H1 (cell line): ENCODE data around the gene PSPN. TPM values are rescaled to one million over a fixed set of nuclear protein-coding genes. Genes with fewer than 3 reads are reported as not detected.
A peak's percentile ranks its signal among the peaks of the same experiment; 100 is the strongest.

Source experiments
- CTCF ChIA-PET: fragments of 300-600 bp; sonication (Branson Sonifier 250); formaldehyde crosslinking; loops from one replicate; lab custom pipeline; 2021; ENCODE audit not compliant: partially characterized antibody; lab: Charles Lee
- POLR2A ChIA-PET: fragments of 300-600 bp; sonication (Branson Sonifier 250); formaldehyde crosslinking; loops from one replicate; lab custom pipeline; 2021; ENCODE audit warnings: inconsistent platforms; ENCODE audit not compliant: partially characterized antibody; lab: Charles Lee
- DNase-seq, 2 experiments: peaks; one replicate each; pipeline versions ENCODE4 v3.0.0 to v3.0.0-alpha.2; 2010 to 2022; ENCODE audit warnings: low spot score in 2 of 2, low read depth in 1 of 2, mixed read lengths in 1 of 2
- FAIRE-seq: peaks from 2 replicates; lab custom pipeline; 2011; peaks lifted over from hg19 to GRCh38; lab: Jason Lieb, UNC
- H2AFZ ChIP-seq: 2 replicates; pipeline ENCODE4 v1.8.1; 2012; ENCODE audit warnings: low read length, inconsistent platforms
- H2AK5ac ChIP-seq: 2 replicates; pipeline ENCODE4 v1.6.1; 2013; ENCODE audit warnings: low read depth, low read length
- H2BK120ac ChIP-seq: replicated peaks from 2 replicates; pipeline ENCODE3; 2013; ENCODE audit warnings: low read depth, low read length, inconsistent platforms
- H2BK12ac ChIP-seq: 2 replicates; pipeline ENCODE4 v1.6.1; 2013; ENCODE audit warnings: low read depth, low read length
- H2BK15ac ChIP-seq: 2 replicates; pipeline ENCODE4 v1.6.1; 2013; ENCODE audit warnings: low read length
- H2BK20ac ChIP-seq: 2 replicates; pipeline ENCODE4 v1.6.1; 2013; ENCODE audit warnings: low read length
- H2BK5ac ChIP-seq: 2 replicates; pipeline ENCODE4 v1.6.1; 2013; ENCODE audit warnings: low read depth, low read length
- H3K14ac ChIP-seq: 2 replicates; pipeline ENCODE4 v1.6.1; 2013; ENCODE audit warnings: inconsistent platforms; ENCODE audit not compliant: insufficient read length
- H3K18ac ChIP-seq: 2 replicates; pipeline ENCODE4 v1.6.1; 2013; ENCODE audit warnings: low read length; ENCODE audit errors: extremely low read depth
- H3K23ac ChIP-seq: 2 replicates; pipeline ENCODE4 v1.6.1; 2013; ENCODE audit warnings: inconsistent platforms; ENCODE audit not compliant: insufficient read length
- H3K23me2 ChIP-seq: 2 replicates; pipeline ENCODE4 v1.6.1; 2013; ENCODE audit warnings: low read depth, low read length
- H3K27ac ChIP-seq: 2 replicates; pipeline ENCODE4 v1.6.1; 2011; ENCODE audit warnings: low read depth, low read length, inconsistent platforms
- H3K27me3 ChIP-seq, 4 experiments: replicated peaks in 1 of 4; 1 replicate in 1 of 4; 2 replicates in 3 of 4; pipeline versions ENCODE4 v1.6.1 to v1.8.1; 2011 to 2013; ENCODE audit warnings: low read length in 3 of 4, mild to moderate bottlenecking in 3 of 4, inconsistent platforms in 2 of 4, mixed read lengths in 2 of 4, moderate library complexity in 1 of 4; ENCODE audit not compliant: control insufficient read depth in 3 of 4, insufficient read depth in 3 of 4; ENCODE audit errors: extremely low read depth in 1 of 4
- H3K36me3 ChIP-seq, 4 experiments: 2 replicates each; pipeline versions ENCODE4 v1.6.1 to v1.8.1; 2011 to 2013; ENCODE audit warnings: mild to moderate bottlenecking in 4 of 4, low read length in 3 of 4, moderate library complexity in 2 of 4, control low read depth in 1 of 4, inconsistent platforms in 1 of 4; ENCODE audit not compliant: insufficient read depth in 4 of 4, control insufficient read depth in 2 of 4
- H3K4ac ChIP-seq: replicated peaks from 2 replicates; pipeline ENCODE3; 2013; ENCODE audit warnings: low read length, low read depth, mixed read lengths, inconsistent platforms; ENCODE audit not compliant: insufficient read length
- H3K4me1 ChIP-seq, 4 experiments: replicated peaks in 1 of 4; 1 replicate in 1 of 4; 2 replicates in 3 of 4; pipeline versions ENCODE4 v1.6.1 to v1.8.1; 2011 to 2013; ENCODE audit warnings: low read length in 3 of 4, inconsistent platforms in 2 of 4, mixed read lengths in 1 of 4; ENCODE audit not compliant: insufficient read depth in 4 of 4, control insufficient read depth in 3 of 4
- H3K4me2 ChIP-seq, 2 experiments: 2 replicates each; pipeline versions ENCODE4 v1.6.1 to v1.8.1; 2011 to 2013; ENCODE audit warnings: low read depth in 2 of 2, low read length in 2 of 2, control low read depth in 1 of 2, inconsistent platforms in 1 of 2, mild to moderate bottlenecking in 1 of 2; ENCODE audit not compliant: insufficient read depth in 1 of 2
- H3K4me3 ChIP-seq, 4 experiments: fragments of 200-600, 300-600 bp in 1 of 4; sonication (generic), shearing (Covaris generic), sonication (Bioruptor Twin) in 1 of 4; 2 replicates each; pipeline versions ENCODE4 v1.5.1 to v1.8.1; 2011 to 2016; ENCODE audit warnings: low read length in 4 of 4, low read depth in 3 of 4, control low read depth in 2 of 4, inconsistent platforms in 2 of 4, mild to moderate bottlenecking in 2 of 4, mixed read lengths in 1 of 4, moderate library complexity in 1 of 4; ENCODE audit not compliant: insufficient read depth in 2 of 4; ENCODE audit errors: extremely low read depth in 1 of 4
- H3K56ac ChIP-seq: replicated peaks from 2 replicates; pipeline ENCODE3; 2013; ENCODE audit warnings: low read depth, mild to moderate bottlenecking, mixed read lengths, low read length, inconsistent platforms; ENCODE audit not compliant: insufficient read length
- H3K79me1 ChIP-seq: 2 replicates; pipeline ENCODE4 v1.6.1; 2013; ENCODE audit warnings: low read depth, low read length, control low read depth
- H3K79me2 ChIP-seq, 2 experiments: 2 replicates each; pipeline versions ENCODE4 v1.6.1 to v1.8.1; 2012 to 2013; ENCODE audit warnings: low read length in 2 of 2, mild to moderate bottlenecking in 2 of 2, inconsistent platforms in 1 of 2; ENCODE audit not compliant: insufficient read depth in 2 of 2, control insufficient read depth in 1 of 2
- H3K9ac ChIP-seq, 4 experiments: replicated peaks in 1 of 4; 1 replicate in 1 of 4; 2 replicates in 3 of 4; pipeline versions ENCODE4 v1.6.1 to v1.8.1; 2011 to 2013; ENCODE audit warnings: low read depth in 3 of 4, low read length in 3 of 4, control low read depth in 2 of 4, mild to moderate bottlenecking in 2 of 4, moderate library complexity in 2 of 4, inconsistent platforms in 1 of 4; ENCODE audit errors: extremely low read depth in 1 of 4
- H3K9me3 ChIP-seq, 2 experiments: 2 replicates each; pipeline versions ENCODE4 v1.6.1 to v1.8.1; 2012 to 2013; ENCODE audit warnings: mild to moderate bottlenecking in 2 of 2, moderate library complexity in 2 of 2, control low read depth in 1 of 2, inconsistent platforms in 1 of 2, low read depth in 1 of 2, low read length in 1 of 2, mixed read lengths in 1 of 2; ENCODE audit not compliant: insufficient read depth in 2 of 2
- H4K20me1 ChIP-seq, 2 experiments: replicated peaks in 1 of 2; 2 replicates each; pipeline versions ENCODE3 to v1.8.1; 2011 to 2013; ENCODE audit warnings: inconsistent platforms in 2 of 2, low read length in 2 of 2, mild to moderate bottlenecking in 1 of 2; ENCODE audit not compliant: insufficient read depth in 2 of 2, control insufficient read depth in 1 of 2
- H4K5ac ChIP-seq: 2 replicates; pipeline ENCODE4 v1.6.1; 2013; ENCODE audit warnings: low read length, low read depth, mixed read lengths, inconsistent platforms; ENCODE audit not compliant: insufficient read length
- H4K8ac ChIP-seq: 2 replicates; pipeline ENCODE4 v1.8.0; 2013; ENCODE audit warnings: mild to moderate bottlenecking, moderate library complexity, low read length, inconsistent platforms; ENCODE audit not compliant: insufficient read depth; ENCODE audit errors: extremely low read depth
- H4K91ac ChIP-seq: replicated peaks from 2 replicates; pipeline ENCODE3; 2013; ENCODE audit warnings: low read length, mixed read lengths, inconsistent platforms; ENCODE audit not compliant: insufficient read length
- GABPA ChIP-seq: IDR thresholded peaks from 2 replicates; pipeline ENCODE4 v1.6.1; 2011; ENCODE audit warnings: mild to moderate bottlenecking, low read length, moderate library complexity, borderline replicate concordance; ENCODE audit not compliant: insufficient read depth
- KDM5A ChIP-seq: fragments of 200-600 bp; IDR thresholded peaks from 2 replicates; pipeline ENCODE4 v1.7.1; 2012; ENCODE audit warnings: mild to moderate bottlenecking, low read length, inconsistent platforms, mixed read lengths
- RBBP5 ChIP-seq: IDR thresholded peaks from 2 replicates; pipeline ENCODE4 v1.7.1; 2012; ENCODE audit warnings: low read depth, mild to moderate bottlenecking, inconsistent platforms, low read length, moderate library complexity, borderline replicate concordance
- RXRA ChIP-seq: IDR thresholded peaks from 2 replicates; pipeline ENCODE4 v1.6.1; 2011; ENCODE audit warnings: low read depth, mild to moderate bottlenecking, low read length, moderate library complexity; ENCODE audit not compliant: insufficient read depth
- SUZ12 ChIP-seq: fragments of 200-600 bp; sonication (generic); IDR thresholded peaks from 2 replicates; pipeline ENCODE4 v1.6.1; 2012; ENCODE audit warnings: mild to moderate bottlenecking, inconsistent platforms, low read length, moderate library complexity, mixed read lengths
- TCF12 ChIP-seq: IDR thresholded peaks from 2 replicates; pipeline ENCODE4 v1.6.1; 2011; ENCODE audit warnings: low read depth, mild to moderate bottlenecking, low read length
- WGBS, 2 experiments: shearing (Covaris generic) in 1 of 2; methylation state at CpG; one replicate each; pipeline versions ENCODE4 v1.1.6 to v1.1.7; 2013 to 2015; ENCODE audit warnings: low lambda C conversion rate in 2 of 2, mixed read lengths in 2 of 2, inconsistent platforms in 1 of 2, low coverage in 1 of 2, missing lambda C conversion rate in 1 of 2; ENCODE audit not compliant: insufficient replicate concordance in 2 of 2, insufficient coverage in 1 of 2, insufficient read length in 1 of 2; ENCODE audit errors: extremely low coverage in 1 of 2, missing lambda C conversion rate in 1 of 2; 5-methylcytosine and 5-hydroxymethylcytosine counted together
- polyA plus RNA-seq, 7 experiments: library from polyadenylated mRNA; depleted of rRNA in 3 of 7; stranded (reverse) in 5 of 7; unstranded in 2 of 7; fragments of >200 nt in 5 of 7; fragments of 200-250 nt in 2 of 7; gene quantifications; 1 replicate in 5 of 7; 2 replicates in 1 of 7; 4 replicates in 1 of 7; pipeline versions ENCODE4 v1.2.1 to v1.2.3, GENCODE V29; 2011 to 2013; ENCODE audit warnings: missing spikeins in 2 of 7, mixed read lengths in 2 of 7
- total RNA-seq: library from RNA; stranded (reverse); fragmentation: NEBNext Ultra II Directional; extraction: Animal tissue kit (Norgen Biotek cat#: 25700); gene quantifications from 2 replicates; pipeline ENCODE4 v1.2.1, GENCODE V29; 2021
- TF ChIP-seq, protein P1 (sequence below): IDR thresholded peaks from 2 replicates; pipeline ENCODE4 v1.6.1; 2012; ENCODE audit warnings: inconsistent platforms
- TF ChIP-seq, protein P2 (sequence below), 3 experiments: IDR thresholded peaks; 1 replicate in 2 of 3; 2 replicates in 1 of 3; pipeline versions ENCODE4 v1.5.1 to v1.6.1; 2011; ENCODE audit warnings: low read length in 3 of 3, mild to moderate bottlenecking in 3 of 3, inconsistent platforms in 2 of 3, low read depth in 1 of 3, moderate library complexity in 1 of 3; ENCODE audit not compliant: insufficient read depth in 1 of 3; ENCODE audit errors: control extremely low read depth in 1 of 3

The PSPN gene
- total and polyA plus RNA-seq, 2 of the 8 experiments (the other 6 are each of a cell fraction or from before 2014, with no cell fraction given) = 1.0 to 2.1 TPM

DNA sequence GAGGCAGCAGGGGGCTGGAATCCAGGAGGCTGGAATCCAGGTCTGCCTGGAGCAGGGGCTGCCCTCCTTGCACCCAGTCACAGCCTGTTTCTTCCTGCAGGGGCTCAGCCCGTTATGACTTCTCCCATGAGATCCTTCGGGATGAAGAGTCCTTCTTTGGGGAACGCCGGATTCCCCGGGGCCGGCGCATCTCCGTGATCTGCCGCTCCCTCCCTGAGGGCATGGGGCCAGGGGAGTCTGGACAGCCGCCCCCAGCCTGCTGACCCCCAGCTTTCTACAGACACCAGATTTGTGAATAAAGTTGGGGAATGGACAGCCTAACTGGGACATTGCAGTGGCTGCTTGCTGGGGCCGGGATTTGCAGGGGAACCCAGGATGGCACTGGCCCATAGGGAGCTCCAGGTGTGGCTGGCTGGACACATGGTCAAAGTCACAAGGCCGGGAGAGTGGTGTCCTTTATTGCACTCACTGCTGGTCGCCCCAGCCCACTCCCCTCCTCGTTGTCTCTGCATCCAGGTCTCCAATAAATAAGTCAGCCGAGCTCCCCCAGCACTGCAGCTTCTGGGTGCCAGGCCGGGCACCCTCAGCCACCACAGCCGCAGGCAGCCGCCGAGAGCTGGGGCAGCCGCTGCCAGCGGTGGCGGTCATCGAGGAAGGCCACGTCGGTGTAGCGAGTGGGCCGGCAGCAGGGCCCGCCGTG, 872 bp downstream of the PSPN start:
- H4K91ac ChIP-seq = no peak overlapping the region
- POLR2A ChIA-PET = interaction anchor here (1.3 to 9.9 kb wide), 2 partner anchors 11 to 16 kb away, joined by 5 to 81 read pairs; partner anchors contain the start of gene GTF2F1
- no peak for TF ChIP-seq KDM5A
- no peak for TF ChIP-seq RBBP5
- TF ChIP-seq GABPA = no peak
- TF ChIP-seq, protein P1, sequence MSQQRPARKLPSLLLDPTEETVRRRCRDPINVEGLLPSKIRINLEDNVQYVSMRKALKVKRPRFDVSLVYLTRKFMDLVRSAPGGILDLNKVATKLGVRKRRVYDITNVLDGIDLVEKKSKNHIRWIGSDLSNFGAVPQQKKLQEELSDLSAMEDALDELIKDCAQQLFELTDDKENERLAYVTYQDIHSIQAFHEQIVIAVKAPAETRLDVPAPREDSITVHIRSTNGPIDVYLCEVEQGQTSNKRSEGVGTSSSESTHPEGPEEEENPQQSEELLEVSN = no peak
- no peak for TF ChIP-seq RXRA
- TF ChIP-seq, protein P2, sequence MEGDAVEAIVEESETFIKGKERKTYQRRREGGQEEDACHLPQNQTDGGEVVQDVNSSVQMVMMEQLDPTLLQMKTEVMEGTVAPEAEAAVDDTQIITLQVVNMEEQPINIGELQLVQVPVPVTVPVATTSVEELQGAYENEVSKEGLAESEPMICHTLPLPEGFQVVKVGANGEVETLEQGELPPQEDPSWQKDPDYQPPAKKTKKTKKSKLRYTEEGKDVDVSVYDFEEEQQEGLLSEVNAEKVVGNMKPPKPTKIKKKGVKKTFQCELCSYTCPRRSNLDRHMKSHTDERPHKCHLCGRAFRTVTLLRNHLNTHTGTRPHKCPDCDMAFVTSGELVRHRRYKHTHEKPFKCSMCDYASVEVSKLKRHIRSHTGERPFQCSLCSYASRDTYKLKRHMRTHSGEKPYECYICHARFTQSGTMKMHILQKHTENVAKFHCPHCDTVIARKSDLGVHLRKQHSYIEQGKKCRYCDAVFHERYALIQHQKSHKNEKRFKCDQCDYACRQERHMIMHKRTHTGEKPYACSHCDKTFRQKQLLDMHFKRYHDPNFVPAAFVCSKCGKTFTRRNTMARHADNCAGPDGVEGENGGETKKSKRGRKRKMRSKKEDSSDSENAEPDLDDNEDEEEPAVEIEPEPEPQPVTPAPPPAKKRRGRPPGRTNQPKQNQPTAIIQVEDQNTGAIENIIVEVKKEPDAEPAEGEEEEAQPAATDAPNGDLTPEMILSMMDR (IDR thresholded peaks at IDR 0.05; ENCODE audit: control extremely low read depth in 1 of 3, insufficient read depth in 1 of 3, low read depth in 1 of 3, low read length in 3 of 3) = no peak
- TF ChIP-seq SUZ12 = no peak
- no peak for TF ChIP-seq TCF12

More for the DNA sequence above, 872 bp downstream of the PSPN start:
- Histone ChIP-seq H3K4me3 (peak overlapping the region in 1 of 4 experiments; percentile 52; a peak in 1 of 8 replicates), H3K56ac (no peak overlapping the region), H2BK5ac (0 out of 2 replicates have a peak overlapping the region, but pooled peaks have one; percentile 67), H3K4ac (no peak overlapping the region), H4K5ac (no peak overlapping the region), H3K14ac (no peak overlapping the region), H3K4me1 (peaks cover 0 to 11% (median 7%) of the 10 kb centered on the region in 4 experiments; a peak in 5 of 7 replicates), H3K27ac (no peak overlapping the region; the same call in 1 of the 2 replicates), H2BK20ac (no peak overlapping the region), H3K9me3 (0 out of 4 replicates have a peak, but pooled peaks cover 0 to under 1% of the 10 kb centered on the region in 2 experiments), H2AK5ac (0 out of 2 replicates have a peak overlapping the region, but pooled peaks have one; percentile 39), H3K9ac (no peak overlapping the region), H3K23ac (no peak overlapping the region), H4K8ac (no peak overlapping the region; the same call in 1 of the 2 replicates), H3K18ac (no peak overlapping the region), H2BK120ac (no peak overlapping the region), H2BK12ac (no peak overlapping the region), H3K79me1 (no peaks in the 10 kb centered on the region), H4K20me1 (peaks cover 0 to 6% of the 10 kb centered on the region in 2 experiments), H3K4me2 (peak overlapping the region in 1 of 2 experiments; percentile 12; a peak in 2 of 4 replicates), H3K36me3 (peaks cover 3 to 14% (median 7%) of the 10 kb centered on the region in 4 experiments; a peak in 6 of 8 replicates), H3K79me2 (no peaks in the 10 kb centered on the region), H2AFZ (no peak overlapping the region), H2BK15ac (no peak overlapping the region), H3K27me3 (no peaks in the 10 kb centered on the region), H3K23me2 (peaks cover 4% of the 10 kb centered on the region; the same call in 1 of the 2 replicates)
- 94% methylated on average over 29 of the region's 29 CpGs; no CpG with 5 or more reads in 1 of the 2 experiments for WGBS, 2 experiments
- CTCF ChIA-PET = interaction anchor here (1.2 kb wide), 1 partner anchor 38 kb away, joined by 3 read pairs; no protein-coding TSS in a partner anchor
- FAIRE-seq = no peak
- no peak for DNase-seq
